H1 (cell line): ENCODE measurements around the gene NDUFS4. TPM values are rescaled to one million over a fixed set of nuclear protein-coding genes. Genes with fewer than 3 reads are reported as not detected.
A peak's percentile ranks its signal among the peaks of the same experiment; 100 is the strongest.

Experiments
- CTCF ChIA-PET: fragments of 300-600 bp; sonication (Branson Sonifier 250); formaldehyde crosslinking; loops from one replicate; lab custom pipeline; 2021; ENCODE audit not compliant: partially characterized antibody; lab: Charles Lee
- POLR2A ChIA-PET: fragments of 300-600 bp; sonication (Branson Sonifier 250); formaldehyde crosslinking; loops from one replicate; lab custom pipeline; 2021; ENCODE audit warnings: inconsistent platforms; ENCODE audit not compliant: partially characterized antibody; lab: Charles Lee
- DNase-seq, 2 experiments: peaks; one replicate each; pipeline versions ENCODE4 v3.0.0 to v3.0.0-alpha.2; 2010 to 2022; ENCODE audit warnings: low spot score in 2 of 2, low read depth in 1 of 2, mixed read lengths in 1 of 2
- FAIRE-seq: peaks from 2 replicates; lab custom pipeline; 2011; peaks lifted over from hg19 to GRCh38; lab: Jason Lieb, UNC
- H2AFZ ChIP-seq: 2 replicates; pipeline ENCODE4 v1.8.1; 2012; ENCODE audit warnings: low read length, inconsistent platforms
- H2AK5ac ChIP-seq: 2 replicates; pipeline ENCODE4 v1.6.1; 2013; ENCODE audit warnings: low read depth, low read length
- H2BK120ac ChIP-seq: replicated peaks from 2 replicates; pipeline ENCODE3; 2013; ENCODE audit warnings: low read depth, low read length, inconsistent platforms
- H2BK12ac ChIP-seq: 2 replicates; pipeline ENCODE4 v1.6.1; 2013; ENCODE audit warnings: low read depth, low read length
- H2BK15ac ChIP-seq: 2 replicates; pipeline ENCODE4 v1.6.1; 2013; ENCODE audit warnings: low read length
- H2BK20ac ChIP-seq: 2 replicates; pipeline ENCODE4 v1.6.1; 2013; ENCODE audit warnings: low read length
- H2BK5ac ChIP-seq: 2 replicates; pipeline ENCODE4 v1.6.1; 2013; ENCODE audit warnings: low read depth, low read length
- H3K14ac ChIP-seq: 2 replicates; pipeline ENCODE4 v1.6.1; 2013; ENCODE audit warnings: inconsistent platforms; ENCODE audit not compliant: insufficient read length
- H3K18ac ChIP-seq: 2 replicates; pipeline ENCODE4 v1.6.1; 2013; ENCODE audit warnings: low read length; ENCODE audit errors: extremely low read depth
- H3K23ac ChIP-seq: 2 replicates; pipeline ENCODE4 v1.6.1; 2013; ENCODE audit warnings: inconsistent platforms; ENCODE audit not compliant: insufficient read length
- H3K23me2 ChIP-seq: 2 replicates; pipeline ENCODE4 v1.6.1; 2013; ENCODE audit warnings: low read depth, low read length
- H3K27ac ChIP-seq: 2 replicates; pipeline ENCODE4 v1.6.1; 2011; ENCODE audit warnings: low read depth, low read length, inconsistent platforms
- H3K27me3 ChIP-seq, 4 experiments: replicated peaks in 1 of 4; 1 replicate in 1 of 4; 2 replicates in 3 of 4; pipeline versions ENCODE4 v1.6.1 to v1.8.1; 2011 to 2013; ENCODE audit warnings: low read length in 3 of 4, mild to moderate bottlenecking in 3 of 4, inconsistent platforms in 2 of 4, mixed read lengths in 2 of 4, moderate library complexity in 1 of 4; ENCODE audit not compliant: control insufficient read depth in 3 of 4, insufficient read depth in 3 of 4; ENCODE audit errors: extremely low read depth in 1 of 4
- H3K36me3 ChIP-seq, 4 experiments: 2 replicates each; pipeline versions ENCODE4 v1.6.1 to v1.8.1; 2011 to 2013; ENCODE audit warnings: mild to moderate bottlenecking in 4 of 4, low read length in 3 of 4, moderate library complexity in 2 of 4, control low read depth in 1 of 4, inconsistent platforms in 1 of 4; ENCODE audit not compliant: insufficient read depth in 4 of 4, control insufficient read depth in 2 of 4
- H3K4ac ChIP-seq: replicated peaks from 2 replicates; pipeline ENCODE3; 2013; ENCODE audit warnings: low read length, low read depth, mixed read lengths, inconsistent platforms; ENCODE audit not compliant: insufficient read length
- H3K4me1 ChIP-seq, 4 experiments: replicated peaks in 1 of 4; 1 replicate in 1 of 4; 2 replicates in 3 of 4; pipeline versions ENCODE4 v1.6.1 to v1.8.1; 2011 to 2013; ENCODE audit warnings: low read length in 3 of 4, inconsistent platforms in 2 of 4, mixed read lengths in 1 of 4; ENCODE audit not compliant: insufficient read depth in 4 of 4, control insufficient read depth in 3 of 4
- H3K4me2 ChIP-seq, 2 experiments: 2 replicates each; pipeline versions ENCODE4 v1.6.1 to v1.8.1; 2011 to 2013; ENCODE audit warnings: low read depth in 2 of 2, low read length in 2 of 2, control low read depth in 1 of 2, inconsistent platforms in 1 of 2, mild to moderate bottlenecking in 1 of 2; ENCODE audit not compliant: insufficient read depth in 1 of 2
- H3K4me3 ChIP-seq, 4 experiments: fragments of 200-600, 300-600 bp in 1 of 4; sonication (generic), shearing (Covaris generic), sonication (Bioruptor Twin) in 1 of 4; 2 replicates each; pipeline versions ENCODE4 v1.5.1 to v1.8.1; 2011 to 2016; ENCODE audit warnings: low read length in 4 of 4, low read depth in 3 of 4, control low read depth in 2 of 4, inconsistent platforms in 2 of 4, mild to moderate bottlenecking in 2 of 4, mixed read lengths in 1 of 4, moderate library complexity in 1 of 4; ENCODE audit not compliant: insufficient read depth in 2 of 4; ENCODE audit errors: extremely low read depth in 1 of 4
- H3K56ac ChIP-seq: replicated peaks from 2 replicates; pipeline ENCODE3; 2013; ENCODE audit warnings: low read depth, mild to moderate bottlenecking, mixed read lengths, low read length, inconsistent platforms; ENCODE audit not compliant: insufficient read length
- H3K79me1 ChIP-seq: 2 replicates; pipeline ENCODE4 v1.6.1; 2013; ENCODE audit warnings: low read depth, low read length, control low read depth
- H3K79me2 ChIP-seq, 2 experiments: 2 replicates each; pipeline versions ENCODE4 v1.6.1 to v1.8.1; 2012 to 2013; ENCODE audit warnings: low read length in 2 of 2, mild to moderate bottlenecking in 2 of 2, inconsistent platforms in 1 of 2; ENCODE audit not compliant: insufficient read depth in 2 of 2, control insufficient read depth in 1 of 2
- H3K9ac ChIP-seq, 4 experiments: replicated peaks in 1 of 4; 1 replicate in 1 of 4; 2 replicates in 3 of 4; pipeline versions ENCODE4 v1.6.1 to v1.8.1; 2011 to 2013; ENCODE audit warnings: low read depth in 3 of 4, low read length in 3 of 4, control low read depth in 2 of 4, mild to moderate bottlenecking in 2 of 4, moderate library complexity in 2 of 4, inconsistent platforms in 1 of 4; ENCODE audit errors: extremely low read depth in 1 of 4
- H3K9me3 ChIP-seq, 2 experiments: 2 replicates each; pipeline versions ENCODE4 v1.6.1 to v1.8.1; 2012 to 2013; ENCODE audit warnings: mild to moderate bottlenecking in 2 of 2, moderate library complexity in 2 of 2, control low read depth in 1 of 2, inconsistent platforms in 1 of 2, low read depth in 1 of 2, low read length in 1 of 2, mixed read lengths in 1 of 2; ENCODE audit not compliant: insufficient read depth in 2 of 2
- H4K20me1 ChIP-seq, 2 experiments: replicated peaks in 1 of 2; 2 replicates each; pipeline versions ENCODE3 to v1.8.1; 2011 to 2013; ENCODE audit warnings: inconsistent platforms in 2 of 2, low read length in 2 of 2, mild to moderate bottlenecking in 1 of 2; ENCODE audit not compliant: insufficient read depth in 2 of 2, control insufficient read depth in 1 of 2
- H4K5ac ChIP-seq: 2 replicates; pipeline ENCODE4 v1.6.1; 2013; ENCODE audit warnings: low read length, low read depth, mixed read lengths, inconsistent platforms; ENCODE audit not compliant: insufficient read length
- H4K8ac ChIP-seq: 2 replicates; pipeline ENCODE4 v1.8.0; 2013; ENCODE audit warnings: mild to moderate bottlenecking, moderate library complexity, low read length, inconsistent platforms; ENCODE audit not compliant: insufficient read depth; ENCODE audit errors: extremely low read depth
- H4K91ac ChIP-seq: replicated peaks from 2 replicates; pipeline ENCODE3; 2013; ENCODE audit warnings: low read length, mixed read lengths, inconsistent platforms; ENCODE audit not compliant: insufficient read length
- CHD1 ChIP-seq: IDR thresholded peaks from 2 replicates; pipeline ENCODE4 v1.6.1; 2012; ENCODE audit warnings: low read depth, low read length, improper control_type of control experiment
- E2F6 ChIP-seq: IDR thresholded peaks from 2 replicates; pipeline ENCODE4 v1.6.1; 2012; ENCODE audit warnings: inconsistent platforms
- GABPA ChIP-seq: IDR thresholded peaks from 2 replicates; pipeline ENCODE4 v1.6.1; 2011; ENCODE audit warnings: mild to moderate bottlenecking, low read length, moderate library complexity, borderline replicate concordance; ENCODE audit not compliant: insufficient read depth
- JUND ChIP-seq: IDR thresholded peaks from 2 replicates; pipeline ENCODE4 v1.6.1; 2011; ENCODE audit warnings: mild to moderate bottlenecking, improper control_type of control experiment, low read length
- MAFK ChIP-seq: IDR thresholded peaks from 2 replicates; pipeline ENCODE4 v1.6.1; 2012; ENCODE audit warnings: low read depth, mild to moderate bottlenecking, improper control_type of control experiment, low read length
- NANOG ChIP-seq: IDR thresholded peaks from 2 replicates; pipeline ENCODE4 v1.6.1; 2011; ENCODE audit warnings: low read length, low read depth, mild to moderate bottlenecking, inconsistent platforms; ENCODE audit not compliant: insufficient read depth, poor library complexity, severe bottlenecking
- NRF1 ChIP-seq: IDR thresholded peaks from 2 replicates; pipeline ENCODE4 v1.6.1; 2011; ENCODE audit warnings: mild to moderate bottlenecking, low read depth, low read length, improper control_type of control experiment
- RAD21 ChIP-seq, 2 experiments: IDR thresholded peaks in 1 of 2; conservative IDR thresholded peaks in 1 of 2; 2 replicates each; pipeline ENCODE4 v1.6.1; 2011; ENCODE audit warnings: low read depth in 2 of 2, low read length in 2 of 2, improper control_type of control experiment in 1 of 2, inconsistent platforms in 1 of 2, mild to moderate bottlenecking in 1 of 2, moderate library complexity in 1 of 2
- SIN3A ChIP-seq, 2 experiments: IDR thresholded peaks in 1 of 2; conservative IDR thresholded peaks in 1 of 2; 2 replicates each; pipeline ENCODE4 v1.6.1; 2011 to 2012; ENCODE audit warnings: low read length in 2 of 2, improper control_type of control experiment in 1 of 2, low read depth in 1 of 2, mild to moderate bottlenecking in 1 of 2
- TBP ChIP-seq: IDR thresholded peaks from 2 replicates; pipeline ENCODE4 v1.6.1; 2011; ENCODE audit warnings: low read depth, low read length, improper control_type of control experiment
- WGBS, 2 experiments: shearing (Covaris generic) in 1 of 2; methylation state at CpG; one replicate each; pipeline versions ENCODE4 v1.1.6 to v1.1.7; 2013 to 2015; ENCODE audit warnings: low lambda C conversion rate in 2 of 2, mixed read lengths in 2 of 2, inconsistent platforms in 1 of 2, low coverage in 1 of 2, missing lambda C conversion rate in 1 of 2; ENCODE audit not compliant: insufficient replicate concordance in 2 of 2, insufficient coverage in 1 of 2, insufficient read length in 1 of 2; ENCODE audit errors: extremely low coverage in 1 of 2, missing lambda C conversion rate in 1 of 2; 5-methylcytosine and 5-hydroxymethylcytosine counted together
- polyA plus RNA-seq, 7 experiments: library from polyadenylated mRNA; depleted of rRNA in 3 of 7; stranded (reverse) in 5 of 7; unstranded in 2 of 7; fragments of >200 nt in 5 of 7; fragments of 200-250 nt in 2 of 7; gene quantifications; 1 replicate in 5 of 7; 2 replicates in 1 of 7; 4 replicates in 1 of 7; pipeline versions ENCODE4 v1.2.1 to v1.2.3, GENCODE V29; 2011 to 2013; ENCODE audit warnings: missing spikeins in 2 of 7, mixed read lengths in 2 of 7
- total RNA-seq: library from RNA; stranded (reverse); fragmentation: NEBNext Ultra II Directional; extraction: Animal tissue kit (Norgen Biotek cat#: 25700); gene quantifications from 2 replicates; pipeline ENCODE4 v1.2.1, GENCODE V29; 2021

NDUFS4 gene
- total and polyA plus RNA-seq, 2 of the 8 experiments (the other 6 are each of a cell fraction or from before 2014, with no cell fraction given): 74.6 to 75.9 TPM

GRCh38 chr5:53603009-53603687 is 42.7 kb downstream of the NDUFS4 start:
- peaks cover 0 to 9% (median 2%) of the 10 kb centered on the region in 4 experiments; a peak in 4 of 8 replicates for H3K36me3 ChIP-seq
- WGBS, 2 experiments: 94% methylated on average over 6 of the region's 6 CpGs; no CpG with 5 or more reads in 1 of the 2 experiments
- H2BK12ac ChIP-seq: no peak overlapping the region
- H3K27me3 ChIP-seq: no peaks in the 10 kb centered on the region
- H2BK5ac ChIP-seq: no peak overlapping the region
- no peak overlapping the region for H3K4me3 ChIP-seq
- H3K79me1 ChIP-seq: no peaks in the 10 kb centered on the region
- CTCF ChIA-PET: no interaction called here
- no peaks in the 10 kb centered on the region for H3K4me1 ChIP-seq
- no peak overlapping the region for H3K14ac ChIP-seq
- no peak overlapping the region for H3K4ac ChIP-seq
- H3K9ac ChIP-seq: no peak overlapping the region
- H3K56ac ChIP-seq: no peak overlapping the region
- no peak overlapping the region for H3K4me2 ChIP-seq
- H2BK120ac ChIP-seq: no peak overlapping the region
- no peak overlapping the region for H3K23ac ChIP-seq
- H3K9me3 ChIP-seq: 0 out of 4 replicates have a peak, but pooled peaks cover 0 to 3% of the 10 kb centered on the region in 2 experiments
- H4K20me1 ChIP-seq: no peaks in the 10 kb centered on the region
- H2BK20ac ChIP-seq: no peak overlapping the region
- no peaks in the 10 kb centered on the region; the same call in 1 of the 2 replicates for H3K23me2 ChIP-seq
- no peak overlapping the region for H2AFZ ChIP-seq
- DNase-seq: no peak
- H4K8ac ChIP-seq: peak overlapping the region; percentile 71; the same call in 1 of the 2 replicates
- no peak overlapping the region for H4K91ac ChIP-seq
- H3K79me2 ChIP-seq: peaks cover 0 to 27% of the 10 kb centered on the region in 2 experiments; a peak in 2 of 4 replicates
- H2AK5ac ChIP-seq: no peak overlapping the region
- POLR2A ChIA-PET: no interaction called here
- FAIRE-seq: no peak
- H2BK15ac ChIP-seq: no peak overlapping the region
- H3K27ac ChIP-seq: no peak overlapping the region
- H4K5ac ChIP-seq: no peak overlapping the region
- no peak overlapping the region for H3K18ac ChIP-seq
- no peak for TF ChIP-seq NANOG
- TF ChIP-seq SIN3A (conservative IDR thresholded peaks at IDR 0.05 in 1 of 2, IDR thresholded peaks at IDR 0.05 in 1 of 2; ENCODE audit: low read depth in 1 of 2, low read length in 2 of 2): no peak
- no peak for TF ChIP-seq NRF1
- TF ChIP-seq E2F6: no peak
- no peak for TF ChIP-seq RAD21 (IDR thresholded peaks at IDR 0.05 in 1 of 2, conservative IDR thresholded peaks at IDR 0.05 in 1 of 2; ENCODE audit: low read depth in 2 of 2, low read length in 2 of 2)
- no peak for TF ChIP-seq GABPA
- no peak for TF ChIP-seq CHD1
- TF ChIP-seq MAFK: no peak
- no peak for TF ChIP-seq JUND
- no peak for TF ChIP-seq TBP
